K562 (cell line): Measurements from ENCODE around the gene PRTN3. TPM values are rescaled to one million over a fixed set of nuclear protein-coding genes. Genes with fewer than 3 reads are reported as not detected.

Experiments
- ATF1 ChIP-seq, 2 experiments: fragments of 450-650 bp in 1 of 2; IDR thresholded peaks; 2 replicates each; pipeline ENCODE4 v1.6.1; 2016; ENCODE audit warnings: missing compliant biosample characterization in 1 of 2, missing genetic modification characterization in 1 of 2
- CBX1 ChIP-seq: sonication (generic); IDR thresholded peaks from 2 replicates; pipeline ENCODE4 v1.6.1; 2016; ENCODE audit warnings: antibody characterized with exemption, low read depth, mild to moderate bottlenecking
- ILK ChIP-seq: fragments of 450-650 bp; IDR thresholded peaks from 2 replicates; pipeline ENCODE4 v1.6.1; 2016; ENCODE audit warnings: missing genetic modification characterization, low read depth, mild to moderate bottlenecking, missing compliant biosample characterization, moderate library complexity, borderline replicate concordance
- LEF1 ChIP-seq: fragments of 450-650 bp; IDR thresholded peaks from 2 replicates; pipeline ENCODE4 v1.6.1; 2016; ENCODE audit warnings: mild to moderate bottlenecking
- MECOM ChIP-seq: fragments of 250-450 bp; sonication (Bioruptor Pico); IDR thresholded peaks from 2 replicates; pipeline ENCODE4 v1.8.0; 2022; ENCODE audit warnings: inconsistent platforms
- MTA3 ChIP-seq: fragments of 450-650 bp; formaldehyde crosslinking; IDR thresholded peaks from 2 replicates; pipeline ENCODE4 v1.6.1; 2017; ENCODE audit warnings: mild to moderate bottlenecking, borderline replicate concordance
- MTF1 ChIP-seq: fragments of 250-450 bp; sonication (Bioruptor Pico); IDR thresholded peaks from 2 replicates; pipeline ENCODE4 v1.9.0; 2021; ENCODE audit warnings: moderate library complexity, mild to moderate bottlenecking, inconsistent platforms, borderline replicate concordance
- NBN ChIP-seq: fragments of 450-650 bp; IDR thresholded peaks from 2 replicates; pipeline ENCODE4 v1.6.1; 2016; ENCODE audit warnings: low read depth, mild to moderate bottlenecking
- NR4A1 ChIP-seq, 2 experiments: fragments of 250-450 bp in 1 of 2; fragments of 450-650 bp in 1 of 2; sonication (Bioruptor Pico) in 1 of 2; IDR thresholded peaks; 2 replicates each; pipeline versions ENCODE4 v1.4.0 to v1.6.1; 2016 to 2020; ENCODE audit warnings: mild to moderate bottlenecking in 2 of 2, missing compliant biosample characterization in 1 of 2, missing genetic modification characterization in 1 of 2, moderate library complexity in 1 of 2
- OTX1 ChIP-seq: fragments of 450-650 bp; formaldehyde crosslinking; IDR thresholded peaks from 2 replicates; pipeline ENCODE4 v1.4.0; 2022; ENCODE audit warnings: mild to moderate bottlenecking
- TEAD4 ChIP-seq, 2 experiments: sonication (generic) in 1 of 2; formaldehyde crosslinking in 1 of 2; IDR thresholded peaks; 2 replicates each; pipeline versions ENCODE4 v1.6.1 to v1.8.0; 2012 to 2022; ENCODE audit warnings: borderline replicate concordance in 1 of 2, inconsistent platforms in 1 of 2, low read length in 1 of 2, mild to moderate bottlenecking in 1 of 2, missing genetic modification reagents in 1 of 2
- ZBTB7A ChIP-seq: IDR thresholded peaks from 2 replicates; pipeline ENCODE4 v1.6.1; 2011; ENCODE audit warnings: low read depth, mild to moderate bottlenecking, low read length, moderate library complexity, borderline replicate concordance; ENCODE audit not compliant: control insufficient read depth
- ZBTB8A ChIP-seq: fragments of 450-650 bp; IDR thresholded peaks from 2 replicates; pipeline ENCODE4 v1.6.1; 2018; ENCODE audit warnings: mild to moderate bottlenecking, moderate library complexity; ENCODE audit not compliant: partially characterized antibody
- ZC3H4 ChIP-seq: sonication (generic); formaldehyde crosslinking; IDR thresholded peaks from 2 replicates; pipeline ENCODE4 v1.9.0; 2021; ENCODE audit warnings: missing genetic modification reagents, borderline replicate concordance
- ZKSCAN8 ChIP-seq: fragments of 200-800 bp; sonication (Bioruptor generic); IDR thresholded peaks from 2 replicates; pipeline ENCODE4 v1.6.1; 2016; ENCODE audit warnings: missing genetic modification characterization, missing compliant biosample characterization
- ZNF431 ChIP-seq: sonication (generic); formaldehyde crosslinking; IDR thresholded peaks from 2 replicates; pipeline ENCODE4 v1.8.0; 2022; ENCODE audit warnings: mild to moderate bottlenecking, missing genetic modification reagents
- polyA plus RNA-seq, 8 experiments: library from polyadenylated mRNA; depleted of rRNA in 4 of 8; stranded (reverse) in 5 of 8; unstranded in 3 of 8; fragments of >200 nt; fragmentation: Nextera tagmentation in 2 of 8; fragmentation: Illumina TruSeq in 1 of 8; extraction: Ambion mirVana in 2 of 8; extraction: Trizol in 1 of 8; gene quantifications; 2 replicates each; pipeline versions ENCODE4 v1.2.1 to v1.2.3, GENCODE V29; 2011 to 2014; ENCODE audit warnings: inconsistent platforms in 1 of 8, missing spikeins in 1 of 8
- total RNA-seq, 7 experiments: library from RNA; depleted of rRNA in 6 of 7; stranded (reverse); fragments of >200 nt in 6 of 7; fragmentation: Illumina TruSeq in 2 of 7; extraction: Trizol in 2 of 7; gene quantifications; 2 replicates each; pipeline versions ENCODE4 v1.2.1 to v1.2.3, GENCODE V29; 2011 to 2021; ENCODE audit warnings: low replicate concordance in 1 of 7
- TF ChIP-seq, protein P1 (sequence below): fragments of 250-450 bp; sonication (Bioruptor Pico); IDR thresholded peaks from 2 replicates; pipeline ENCODE4 v1.4.0; 2020; ENCODE audit warnings: mild to moderate bottlenecking
- TF ChIP-seq, protein P2 (sequence below): IDR thresholded peaks from 2 replicates; pipeline ENCODE4 v1.6.1; 2016; ENCODE audit warnings: missing genetic modification characterization, missing compliant biosample characterization
- TF ChIP-seq, protein P3 (sequence below): fragments of 250-450 bp; sonication (Bioruptor Pico); IDR thresholded peaks from 2 replicates; pipeline ENCODE4 v1.4.0; 2020; ENCODE audit warnings: mild to moderate bottlenecking, moderate library complexity, borderline replicate concordance
- TF ChIP-seq, protein P4 (sequence below), 2 experiments: fragments of 450-650 bp in 1 of 2; sonication (generic) in 1 of 2; formaldehyde crosslinking; conservative IDR thresholded peaks; 2 replicates each; pipeline versions ENCODE4 v1.4.0 to v1.8.1; 2020 to 2022; ENCODE audit warnings: mild to moderate bottlenecking in 1 of 2, missing genetic modification reagents in 1 of 2

Gene PRTN3
- total and polyA plus RNA-seq, 9 of the 15 experiments (the other 6 are each of a cell fraction or from before 2014, with no cell fraction given): 0.14 to 0.86 (median 0.43) TPM; not detected in 3

DNA sequence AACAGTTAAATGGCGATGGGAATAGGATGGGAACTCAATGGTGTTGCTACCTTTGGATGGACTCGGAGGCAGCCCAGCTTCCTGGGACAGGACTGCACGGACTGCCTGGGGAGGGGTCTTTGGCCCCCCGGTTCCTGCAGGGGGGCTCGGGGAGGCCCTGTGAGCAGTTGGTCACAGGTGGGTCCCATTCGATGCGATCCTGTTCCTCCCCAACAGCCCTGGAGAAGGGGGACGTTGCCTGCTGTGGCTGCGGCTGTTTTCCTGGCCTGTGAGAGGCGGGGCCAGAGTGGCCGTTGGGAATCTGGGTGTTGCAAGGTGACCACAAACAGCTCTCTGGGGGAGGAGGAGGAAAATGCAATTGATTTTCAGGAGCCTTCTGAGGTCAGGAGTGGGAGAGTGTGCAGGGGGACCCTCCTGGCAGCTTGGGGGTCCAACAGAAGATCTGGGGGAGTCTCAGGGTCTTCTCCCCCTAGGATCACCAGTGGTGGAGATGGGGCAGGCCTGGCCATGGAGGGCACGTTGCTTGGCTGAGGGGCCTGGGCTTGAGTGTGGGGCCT is 17.2 kb upstream of the PRTN3 start (continued):
- TF ChIP-seq, protein P1, sequence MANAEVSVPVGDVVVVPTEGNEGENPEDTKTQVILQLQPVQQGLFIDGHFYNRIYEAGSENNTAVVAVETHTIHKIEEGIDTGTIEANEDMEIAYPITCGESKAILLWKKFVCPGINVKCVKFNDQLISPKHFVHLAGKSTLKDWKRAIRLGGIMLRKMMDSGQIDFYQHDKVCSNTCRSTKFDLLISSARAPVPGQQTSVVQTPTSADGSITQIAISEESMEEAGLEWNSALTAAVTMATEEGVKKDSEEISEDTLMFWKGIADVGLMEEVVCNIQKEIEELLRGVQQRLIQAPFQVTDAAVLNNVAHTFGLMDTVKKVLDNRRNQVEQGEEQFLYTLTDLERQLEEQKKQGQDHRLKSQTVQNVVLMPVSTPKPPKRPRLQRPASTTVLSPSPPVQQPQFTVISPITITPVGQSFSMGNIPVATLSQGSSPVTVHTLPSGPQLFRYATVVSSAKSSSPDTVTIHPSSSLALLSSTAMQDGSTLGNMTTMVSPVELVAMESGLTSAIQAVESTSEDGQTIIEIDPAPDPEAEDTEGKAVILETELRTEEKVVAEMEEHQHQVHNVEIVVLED (CRISPR knock-in tag): no peak
- TF ChIP-seq CBX1: peak; percentile 85; the same call in 1 of the 2 replicates
- TF ChIP-seq, protein P2, sequence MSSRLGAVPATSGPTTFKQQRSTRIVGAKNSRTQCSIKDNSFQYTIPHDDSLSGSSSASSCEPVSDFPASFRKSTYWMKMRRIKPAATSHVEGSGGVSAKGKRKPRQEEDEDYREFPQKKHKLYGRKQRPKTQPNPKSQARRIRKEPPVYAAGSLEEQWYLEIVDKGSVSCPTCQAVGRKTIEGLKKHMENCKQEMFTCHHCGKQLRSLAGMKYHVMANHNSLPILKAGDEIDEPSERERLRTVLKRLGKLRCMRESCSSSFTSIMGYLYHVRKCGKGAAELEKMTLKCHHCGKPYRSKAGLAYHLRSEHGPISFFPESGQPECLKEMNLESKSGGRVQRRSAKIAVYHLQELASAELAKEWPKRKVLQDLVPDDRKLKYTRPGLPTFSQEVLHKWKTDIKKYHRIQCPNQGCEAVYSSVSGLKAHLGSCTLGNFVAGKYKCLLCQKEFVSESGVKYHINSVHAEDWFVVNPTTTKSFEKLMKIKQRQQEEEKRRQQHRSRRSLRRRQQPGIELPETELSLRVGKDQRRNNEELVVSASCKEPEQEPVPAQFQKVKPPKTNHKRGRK (tag): no peak
- peak; percentile 73 for TF ChIP-seq ZBTB7A
- peak; percentile 66; the same call in 1 of the 2 replicates for TF ChIP-seq NBN
- no peak; the same call in 1 of the 2 replicates for TF ChIP-seq OTX1 (CRISPR knock-in tag)
- TF ChIP-seq TEAD4 (IDR thresholded peaks at IDR 0.05; ENCODE audit: low read length): peak; percentile 56; the same call in 1 of the 2 replicates
- no peak for TF ChIP-seq TEAD4 (CRISPR knock-in tag; IDR thresholded peaks at IDR 0.05; ENCODE audit: borderline replicate concordance)
- TF ChIP-seq ZNF431 (CRISPR knock-in tag): no peak
- no peak for TF ChIP-seq ZBTB8A
- TF ChIP-seq, protein P3, sequence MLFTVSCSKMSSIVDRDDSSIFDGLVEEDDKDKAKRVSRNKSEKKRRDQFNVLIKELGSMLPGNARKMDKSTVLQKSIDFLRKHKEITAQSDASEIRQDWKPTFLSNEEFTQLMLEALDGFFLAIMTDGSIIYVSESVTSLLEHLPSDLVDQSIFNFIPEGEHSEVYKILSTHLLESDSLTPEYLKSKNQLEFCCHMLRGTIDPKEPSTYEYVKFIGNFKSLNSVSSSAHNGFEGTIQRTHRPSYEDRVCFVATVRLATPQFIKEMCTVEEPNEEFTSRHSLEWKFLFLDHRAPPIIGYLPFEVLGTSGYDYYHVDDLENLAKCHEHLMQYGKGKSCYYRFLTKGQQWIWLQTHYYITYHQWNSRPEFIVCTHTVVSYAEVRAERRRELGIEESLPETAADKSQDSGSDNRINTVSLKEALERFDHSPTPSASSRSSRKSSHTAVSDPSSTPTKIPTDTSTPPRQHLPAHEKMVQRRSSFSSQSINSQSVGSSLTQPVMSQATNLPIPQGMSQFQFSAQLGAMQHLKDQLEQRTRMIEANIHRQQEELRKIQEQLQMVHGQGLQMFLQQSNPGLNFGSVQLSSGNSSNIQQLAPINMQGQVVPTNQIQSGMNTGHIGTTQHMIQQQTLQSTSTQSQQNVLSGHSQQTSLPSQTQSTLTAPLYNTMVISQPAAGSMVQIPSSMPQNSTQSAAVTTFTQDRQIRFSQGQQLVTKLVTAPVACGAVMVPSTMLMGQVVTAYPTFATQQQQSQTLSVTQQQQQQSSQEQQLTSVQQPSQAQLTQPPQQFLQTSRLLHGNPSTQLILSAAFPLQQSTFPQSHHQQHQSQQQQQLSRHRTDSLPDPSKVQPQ (CRISPR knock-in tag): no peak
- no peak for TF ChIP-seq ILK (tag)
- TF ChIP-seq NR4A1 (CRISPR knock-in tag; IDR thresholded peaks at IDR 0.05): no peak
- TF ChIP-seq NR4A1 (tag; IDR thresholded peaks at IDR 0.05): peak; percentile 21; the same call in 1 of the 2 replicates
- TF ChIP-seq ATF1 (CRISPR knock-in tag; IDR thresholded peaks at IDR 0.05): no peak
- TF ChIP-seq ATF1 (tag; IDR thresholded peaks at IDR 0.05): peak; percentile 42; the same call in 1 of the 2 replicates
- TF ChIP-seq MTF1 (CRISPR knock-in tag): no peak
- TF ChIP-seq, protein P4, sequence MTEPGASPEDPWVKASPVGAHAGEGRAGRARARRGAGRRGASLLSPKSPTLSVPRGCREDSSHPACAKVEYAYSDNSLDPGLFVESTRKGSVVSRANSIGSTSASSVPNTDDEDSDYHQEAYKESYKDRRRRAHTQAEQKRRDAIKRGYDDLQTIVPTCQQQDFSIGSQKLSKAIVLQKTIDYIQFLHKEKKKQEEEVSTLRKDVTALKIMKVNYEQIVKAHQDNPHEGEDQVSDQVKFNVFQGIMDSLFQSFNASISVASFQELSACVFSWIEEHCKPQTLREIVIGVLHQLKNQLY (CRISPR knock-in tag; conservative IDR thresholded peaks at IDR 0.05): 0 out of 4 replicates have a peak, but pooled peaks of 1 of the 2 experiments have one; percentile 23
- TF ChIP-seq LEF1: peak; percentile 79; the same call in 1 of the 2 replicates
- no peak for TF ChIP-seq ZC3H4 (CRISPR knock-in tag)
- peak; percentile 86; the same call in 1 of the 2 replicates for TF ChIP-seq MTA3
- no peak for TF ChIP-seq ZKSCAN8 (CRISPR knock-in tag)
- no peak; the same call in 1 of the 2 replicates for TF ChIP-seq MECOM (CRISPR knock-in tag)
